Activated CD4-positive, alpha-beta memory T cell treated with anti-CD3 and anti-CD28 coated beads, Interleukin-2, amount 10 ng/mL, durations not matched to agents 7 days and 5 days (primary cell): ENCODE measurements around the gene MAST4. TPM values are rescaled to one million over a fixed set of nuclear protein-coding genes. Genes with fewer than 3 reads are reported as not detected.

Experiments
- CTCF ChIA-PET: fragments of 350-600 bp; sonication (Branson Sonifier 250); formaldehyde crosslinking; loops from one replicate; lab custom pipeline; 2021; ENCODE audit warnings: antibody characterized with exemption, inconsistent platforms; lab: Charles Lee
- POLR2A ChIA-PET: fragments of 350-600 bp; sonication (Branson Sonifier 250); formaldehyde crosslinking; loops from one replicate; lab custom pipeline; 2021; ENCODE audit warnings: antibody characterized with exemption; lab: Charles Lee
- DNase-seq: peaks from one replicate; pipeline ENCODE4 v3.0.0-alpha.2; 2020
- H3K27ac Mint-ChIP-seq: one replicate; pipeline ENCODE4 v1.8.0; 2021; ENCODE audit warnings: mild to moderate bottlenecking, mixed read lengths
- H3K27me3 Mint-ChIP-seq: one replicate; pipeline ENCODE4 v1.8.0; 2021; ENCODE audit warnings: mixed read lengths
- H3K36me3 Mint-ChIP-seq: one replicate; pipeline ENCODE4 v1.8.0; 2021; ENCODE audit warnings: low read depth, mixed read lengths
- H3K4me1 Mint-ChIP-seq: one replicate; pipeline ENCODE4 v1.8.0; 2021; ENCODE audit warnings: mixed read lengths
- H3K4me3 Mint-ChIP-seq: one replicate; pipeline ENCODE4 v1.8.0; 2021; ENCODE audit warnings: mild to moderate bottlenecking, mixed read lengths
- H3K9me3 Mint-ChIP-seq: one replicate; pipeline ENCODE4 v1.8.0; 2021; ENCODE audit warnings: mixed read lengths
- total RNA-seq, 2 experiments: library from RNA; stranded (reverse); gene quantifications; one replicate each; pipeline ENCODE4 v1.2.3, GENCODE V29; 2021

Gene MAST4
- total RNA-seq, 2 experiments from 2014 or later, result 38.0 to 38.3 TPM

GRCh38 chr5:66976108-66976507 lies 379.9 kb downstream of the MAST4 start:
- H3K27me3 Mint-ChIP-seq, result peaks cover 8% of the 10 kb centered on the region
- no peak overlapping the region for H3K4me3 Mint-ChIP-seq
- ChIA-PET POLR2A (no interaction called here), CTCF (no interaction called here)
- H3K27ac Mint-ChIP-seq, result no peak overlapping the region
- DNase-seq, result no peak
- H3K36me3 Mint-ChIP-seq, result no peaks in the 10 kb centered on the region
- H3K9me3 Mint-ChIP-seq, result no peaks in the 10 kb centered on the region
- no peaks in the 10 kb centered on the region for H3K4me1 Mint-ChIP-seq

- CTCF ChIA-PET, result interaction anchor here (1.1 kb wide), 1 partner anchor 128 kb away, joined by 3 read pairs; no protein-coding TSS in a partner anchor
- Mint-ChIP-seq H3K4me1 (no peaks in the 10 kb centered on the region), H3K27me3 (peaks cover 10% of the 10 kb centered on the region), H3K27ac (no peak overlapping the region), H3K4me3 (no peak overlapping the region), H3K36me3 (no peaks in the 10 kb centered on the region), H3K9me3 (no peaks in the 10 kb centered on the region)
- no peak for DNase-seq
- POLR2A ChIA-PET, result no interaction called here
Observed at GRCh38 chr5:66979738-66980137, 383.5 kb downstream of the MAST4 start.

GRCh38 chr5:66981266-66982055 lies 385.3 kb downstream of the MAST4 start:
- Mint-ChIP-seq H3K4me1 (no peaks in the 10 kb centered on the region), H3K9me3 (no peaks in the 10 kb centered on the region), H3K27me3 (peaks cover 10% of the 10 kb centered on the region), H3K36me3 (no peaks in the 10 kb centered on the region), H3K4me3 (no peak overlapping the region), H3K27ac (no peak overlapping the region)
- ChIA-PET CTCF (no interaction called here), POLR2A (no interaction called here)
- no peak for DNase-seq

- no peak for DNase-seq
- ChIA-PET CTCF (no interaction called here), POLR2A (no interaction called here)
- peaks cover 10% of the 10 kb centered on the region for H3K27me3 Mint-ChIP-seq
- H3K27ac Mint-ChIP-seq, result no peak overlapping the region
- H3K36me3 Mint-ChIP-seq, result no peaks in the 10 kb centered on the region
- no peaks in the 10 kb centered on the region for H3K4me1 Mint-ChIP-seq
- no peak overlapping the region for H3K4me3 Mint-ChIP-seq
- no peaks in the 10 kb centered on the region for H3K9me3 Mint-ChIP-seq
Observed at GRCh38 chr5:66982056-66982387, 385.8 kb downstream of the MAST4 start.

GRCh38 chr5:66982470-66982869 lies 386.3 kb downstream of the MAST4 start:
- Mint-ChIP-seq H3K4me3 (no peak overlapping the region), H3K36me3 (no peaks in the 10 kb centered on the region), H3K4me1 (no peaks in the 10 kb centered on the region), H3K27ac (no peak overlapping the region), H3K9me3 (no peaks in the 10 kb centered on the region), H3K27me3 (peaks cover 10% of the 10 kb centered on the region)
- POLR2A ChIA-PET, result no interaction called here
- CTCF ChIA-PET, result interaction anchor here (0.9 kb wide), 1 partner anchor 14 kb away, joined by 3 read pairs; no protein-coding TSS in a partner anchor
- DNase-seq, result no peak

- no peak overlapping the region for H3K27ac Mint-ChIP-seq
- H3K4me3 Mint-ChIP-seq, result no peak overlapping the region
Observed at GRCh38 chr5:66985417-66985816, 389.2 kb downstream of the MAST4 start.

GRCh38 chr5:66986009-66986408 lies 389.8 kb downstream of the MAST4 start:
- Mint-ChIP-seq H3K4me3 (no peak overlapping the region), H3K27me3 (peaks cover 4% of the 10 kb centered on the region), H3K9me3 (no peaks in the 10 kb centered on the region), H3K36me3 (no peaks in the 10 kb centered on the region), H3K4me1 (no peaks in the 10 kb centered on the region), H3K27ac (no peak overlapping the region)
- no peak for DNase-seq
- CTCF ChIA-PET, result interaction anchor here (1.8 kb wide), 1 partner anchor 13 kb away, joined by 6 read pairs; no protein-coding TSS in a partner anchor
- POLR2A ChIA-PET, result interaction anchor here (0.9 to 1.0 kb wide), 2 partner anchors 19 to 221 kb away, joined by 3 read pairs; no protein-coding TSS in a partner anchor

More at GRCh38 chr5:66985417-66985816, 389.2 kb downstream of the MAST4 start:
- POLR2A ChIA-PET, result no interaction called here
- CTCF ChIA-PET, result no interaction called here
- no peak for DNase-seq
- Mint-ChIP-seq H3K4me1 (no peaks in the 10 kb centered on the region), H3K36me3 (no peaks in the 10 kb centered on the region), H3K27me3 (peaks cover 4% of the 10 kb centered on the region), H3K9me3 (no peaks in the 10 kb centered on the region)

GRCh38 chr5:66986534-66986933 lies 390.3 kb downstream of the MAST4 start:
- ChIA-PET CTCF (interaction anchor here (1.1 to 1.8 kb wide), 4 partner anchors 8 to 261 kb away, joined by 3 to 6 read pairs (median 4); no protein-coding TSS in a partner anchor), POLR2A (interaction anchor here (0.9 to 1.4 kb wide), 3 partner anchors 18 to 221 kb away, joined by 3 to 4 read pairs (median 3); no protein-coding TSS in a partner anchor)
- no peak overlapping the region for H3K4me3 Mint-ChIP-seq
- no peak for DNase-seq
- H3K36me3 Mint-ChIP-seq, result no peaks in the 10 kb centered on the region
- H3K27ac Mint-ChIP-seq, result no peak overlapping the region
- H3K27me3 Mint-ChIP-seq, result peaks cover 4% of the 10 kb centered on the region
- no peaks in the 10 kb centered on the region for H3K9me3 Mint-ChIP-seq
- no peaks in the 10 kb centered on the region for H3K4me1 Mint-ChIP-seq

- POLR2A ChIA-PET, result interaction anchor here (1.0 to 1.4 kb wide), 2 partner anchors 180 to 220 kb away, joined by 3 to 4 read pairs; no protein-coding TSS in a partner anchor
- H3K9me3 Mint-ChIP-seq, result no peaks in the 10 kb centered on the region
- no peaks in the 10 kb centered on the region for H3K4me1 Mint-ChIP-seq
- DNase-seq, result no peak
- H3K27me3 Mint-ChIP-seq, result peaks cover 4% of the 10 kb centered on the region
- H3K4me3 Mint-ChIP-seq, result no peak overlapping the region
- no peak overlapping the region for H3K27ac Mint-ChIP-seq
- CTCF ChIA-PET, result interaction anchor here (0.8 to 1.8 kb wide), 9 partner anchors 8 to 260 kb away, joined by 3 to 6 read pairs (median 3); no protein-coding TSS in a partner anchor
- H3K36me3 Mint-ChIP-seq, result no peaks in the 10 kb centered on the region
Observed at GRCh38 chr5:66987126-66987525, 390.9 kb downstream of the MAST4 start.

GRCh38 chr5:66987540-66987939 lies 391.3 kb downstream of the MAST4 start:
- Mint-ChIP-seq H3K36me3 (no peaks in the 10 kb centered on the region), H3K4me3 (no peak overlapping the region), H3K27ac (no peak overlapping the region), H3K9me3 (no peaks in the 10 kb centered on the region), H3K4me1 (no peaks in the 10 kb centered on the region), H3K27me3 (peaks cover 4% of the 10 kb centered on the region)
- CTCF ChIA-PET, result interaction anchor here (0.7 to 1.8 kb wide), 12 partner anchors 7 to 260 kb away, joined by 3 to 6 read pairs (median 4); no protein-coding TSS in a partner anchor
- no peak for DNase-seq
- POLR2A ChIA-PET, result interaction anchor here (1.4 kb wide), 1 partner anchor 179 kb away, joined by 4 read pairs; no protein-coding TSS in a partner anchor

- H3K4me3 Mint-ChIP-seq, result no peak overlapping the region
- peaks cover 1% of the 10 kb centered on the region for H3K4me1 Mint-ChIP-seq
- POLR2A ChIA-PET, result interaction anchor here (1.4 kb wide), 1 partner anchor 179 kb away, joined by 4 read pairs; no protein-coding TSS in a partner anchor
- no peaks in the 10 kb centered on the region for H3K36me3 Mint-ChIP-seq
- H3K9me3 Mint-ChIP-seq, result no peaks in the 10 kb centered on the region
- DNase-seq, result no peak
- H3K27ac Mint-ChIP-seq, result no peak overlapping the region
- H3K27me3 Mint-ChIP-seq, result peaks cover 4% of the 10 kb centered on the region
- CTCF ChIA-PET, result interaction anchor here (0.7 to 1.9 kb wide), 13 partner anchors 9 to 259 kb away, joined by 3 to 6 read pairs (median 3); no protein-coding TSS in a partner anchor
Observed at GRCh38 chr5:66987949-66988838, 392.0 kb downstream of the MAST4 start.

GRCh38 chr5:66989286-66989685 lies 393.1 kb downstream of the MAST4 start:
- Mint-ChIP-seq H3K4me3 (no peak overlapping the region), H3K36me3 (no peaks in the 10 kb centered on the region), H3K9me3 (no peaks in the 10 kb centered on the region), H3K4me1 (peaks cover 10% of the 10 kb centered on the region), H3K27ac (no peak overlapping the region), H3K27me3 (no peaks in the 10 kb centered on the region)
- CTCF ChIA-PET, result interaction anchor here (1.0 to 1.9 kb wide), 5 partner anchors 9 to 223 kb away, joined by 3 to 6 read pairs (median 3); no protein-coding TSS in a partner anchor
- POLR2A ChIA-PET, result no interaction called here
- DNase-seq, result no peak
